ENCODE results near the gene STEEP1. TPM values are rescaled to one million over a fixed set of nuclear protein-coding genes. Genes with fewer than 3 reads are reported as not detected.
"Not testable (repeated sequence)": the region's sequence is repeated elsewhere in the genome, so short reads cannot be mapped to it uniquely, and the experiment has no call there.

The STEEP1 gene
- total RNA-seq, 2 donors from 2014 or later, result 21.3 to 23.8 TPM

- H3K36me3 Mint-ChIP-seq (ENCODE audit: low read depth), result no peaks in the 10 kb centered on the region
- no peaks in the 10 kb centered on the region for H3K9me3 ChIP-seq (ENCODE audit: control insufficient read depth, low read length, poor library complexity, severe bottlenecking)
- peaks cover 4% of the 10 kb centered on the region for H3K4me1 Mint-ChIP-seq
- no peak overlapping the region for H3K27ac Mint-ChIP-seq
- peak; percentile 53 for ATAC-seq
- no peak for DNase-seq
- H3K27me3 Mint-ChIP-seq, result no peaks in the 10 kb centered on the region
- H3K4me3 Mint-ChIP-seq, result no peak overlapping the region
These were observed 52.9 kb downstream of the STEEP1 start for GRCh38 chrX:119512146-119512800.

DNA sequence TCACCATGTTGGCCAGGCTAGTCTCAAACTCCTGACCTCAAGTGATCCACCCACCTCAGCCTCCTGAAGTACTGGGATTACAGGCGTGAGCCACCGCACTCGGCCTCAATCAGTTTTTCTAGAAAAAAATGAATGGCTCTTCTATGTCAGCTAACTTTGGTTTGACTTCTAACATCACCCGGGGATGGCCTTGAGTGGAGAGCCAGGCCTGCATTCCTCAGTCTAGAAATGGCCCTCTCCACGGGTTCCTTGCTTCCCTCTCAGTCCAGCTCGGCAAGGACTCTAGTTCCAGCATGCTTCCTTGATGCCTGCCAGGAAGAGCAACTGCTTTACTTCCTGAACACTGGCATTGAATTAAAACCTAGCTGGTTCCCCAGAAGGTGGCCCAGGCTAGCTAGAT is 58.0 kb downstream of the STEEP1 start:
- Mint-ChIP-seq H3K36me3 (ENCODE audit: low read depth) (no peaks in the 10 kb centered on the region), H3K27me3 (no peaks in the 10 kb centered on the region), H3K4me3 (no peak overlapping the region), H3K4me1 (peaks cover 3% of the 10 kb centered on the region), H3K27ac (no peak overlapping the region)
- no peaks in the 10 kb centered on the region for H3K9me3 ChIP-seq (ENCODE audit: control insufficient read depth, low read length, poor library complexity, severe bottlenecking)
- DNase-seq (no peak), ATAC-seq (no peak)

- peaks cover 6% of the 10 kb centered on the region for H3K4me1 Mint-ChIP-seq
- H3K9me3 ChIP-seq (ENCODE audit: control insufficient read depth, low read length, poor library complexity, severe bottlenecking), result no peaks in the 10 kb centered on the region
- no peak for ATAC-seq
- H3K27me3 Mint-ChIP-seq, result no peaks in the 10 kb centered on the region
- no peak overlapping the region for H3K4me3 Mint-ChIP-seq
- no peak overlapping the region for H3K27ac Mint-ChIP-seq
- no peaks in the 10 kb centered on the region for H3K36me3 Mint-ChIP-seq (ENCODE audit: low read depth)
- no peak for DNase-seq
These were observed 59.3 kb downstream of the STEEP1 start for GRCh38 chrX:119505945-119506344.

GRCh38 chrX:119505145-119505544 is 60.1 kb downstream of the STEEP1 start:
- H3K36me3 Mint-ChIP-seq (ENCODE audit: low read depth); H3K4me3 Mint-ChIP-seq; H3K27ac Mint-ChIP-seq; H3K27me3 Mint-ChIP-seq; H3K9me3 ChIP-seq (ENCODE audit: control insufficient read depth, low read length, poor library complexity, severe bottlenecking); DNase-seq; ATAC-seq; H3K4me1 Mint-ChIP-seq: not testable (repeated sequence)

DNA sequence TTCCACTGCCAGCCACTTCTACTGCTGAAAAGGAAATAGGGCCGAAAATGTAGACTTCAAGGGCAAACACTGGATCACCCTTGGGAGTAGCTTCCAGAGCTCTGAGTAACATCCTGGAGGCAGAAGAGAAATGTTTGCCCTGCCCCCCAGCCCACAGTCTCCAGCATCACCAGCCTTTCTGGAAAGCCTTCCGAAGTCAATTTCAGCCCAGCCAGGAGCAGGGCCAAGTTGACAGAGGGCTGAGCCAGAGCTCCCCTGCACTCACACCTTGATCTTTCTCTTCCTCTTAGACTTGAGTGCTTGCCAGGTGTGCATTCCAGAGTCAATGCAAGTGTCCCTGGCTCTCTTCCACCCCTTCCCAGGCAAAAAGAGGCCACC is 61.7 kb downstream of the STEEP1 start:
- Mint-ChIP-seq H3K27ac (no peak overlapping the region), H3K4me1 (peaks cover 6% of the 10 kb centered on the region), H3K27me3 (no peaks in the 10 kb centered on the region), H3K4me3 (no peak overlapping the region), H3K36me3 (ENCODE audit: low read depth) (no peaks in the 10 kb centered on the region)
- ATAC-seq, result no peak
- no peak for DNase-seq
- no peaks in the 10 kb centered on the region for H3K9me3 ChIP-seq (ENCODE audit: control insufficient read depth, low read length, poor library complexity, severe bottlenecking)

DNA sequence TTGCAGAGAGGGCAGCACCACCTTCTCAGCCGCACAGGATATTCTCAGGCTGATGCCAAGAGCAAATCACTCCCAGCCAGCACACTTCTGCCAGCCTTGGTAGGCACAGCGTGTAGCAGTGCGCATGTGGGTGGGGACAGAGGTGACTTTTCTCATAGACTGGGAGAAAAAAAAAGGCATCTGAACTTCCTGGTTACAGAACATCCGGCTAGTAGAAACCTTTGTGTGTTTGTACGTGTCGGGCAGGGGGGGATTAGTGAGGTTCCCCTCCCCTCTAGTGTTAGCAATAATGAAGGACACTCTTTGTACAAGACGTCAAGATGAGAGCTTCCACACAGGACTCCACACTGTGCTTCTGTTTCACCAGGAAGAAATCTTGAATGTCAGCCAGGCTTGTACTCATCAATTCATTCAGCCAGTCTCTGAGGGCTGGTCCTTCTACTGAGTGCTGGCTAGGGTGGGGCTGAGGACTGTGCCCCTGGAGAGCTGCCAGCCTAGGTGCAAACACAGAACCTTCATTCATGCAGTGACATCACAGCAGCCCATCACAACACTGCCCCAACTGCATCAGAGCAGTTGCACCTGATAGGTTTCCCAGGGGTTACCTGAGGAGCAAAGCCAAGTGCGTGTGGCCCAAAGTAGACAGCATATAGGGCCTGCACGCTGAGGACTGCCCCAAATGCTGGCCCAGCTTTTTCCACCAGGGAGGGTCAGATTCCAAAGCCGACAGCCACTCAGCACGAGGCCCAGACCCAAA is 62.3 kb downstream of the STEEP1 start:
- Mint-ChIP-seq H3K4me3 (no peak overlapping the region), H3K4me1 (peaks cover 6% of the 10 kb centered on the region), H3K27me3 (no peaks in the 10 kb centered on the region), H3K36me3 (ENCODE audit: low read depth) (no peaks in the 10 kb centered on the region), H3K27ac (no peak overlapping the region)
- DNase-seq (no peak), ATAC-seq (peak; percentile 88)
- H3K9me3 ChIP-seq (ENCODE audit: control insufficient read depth, low read length, poor library complexity, severe bottlenecking), result no peaks in the 10 kb centered on the region

DNA sequence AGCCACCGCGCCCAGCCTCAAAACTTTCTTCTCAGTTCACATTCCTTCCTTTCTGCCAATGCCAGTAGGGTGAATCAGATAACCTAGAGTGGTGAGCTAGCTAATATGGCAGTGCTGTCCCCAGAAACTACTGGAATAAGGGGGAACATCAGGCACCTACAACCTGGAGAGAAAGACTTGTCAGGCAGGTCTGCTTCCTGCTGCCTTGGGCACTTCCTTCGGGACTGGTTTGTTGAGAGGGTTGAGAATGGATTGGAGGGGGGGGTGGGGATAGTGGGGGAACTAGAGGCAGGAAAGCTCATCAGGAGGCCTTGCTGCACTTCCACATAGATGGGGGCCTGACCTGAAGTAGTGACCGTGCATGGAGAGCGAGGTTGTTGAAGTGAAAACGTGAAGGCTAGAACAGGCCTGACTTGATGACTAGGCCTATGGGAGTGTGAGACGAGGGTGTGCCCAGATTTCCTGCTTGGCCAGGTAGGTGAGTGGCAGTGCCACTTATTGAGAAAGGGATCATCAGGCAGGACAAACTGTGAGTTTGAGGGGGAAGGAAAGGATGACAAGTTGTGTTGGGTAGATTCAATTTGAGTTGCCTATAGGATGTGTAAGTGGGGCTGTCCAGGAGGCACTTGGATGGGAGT is 63.6 kb downstream of the STEEP1 start:
- Mint-ChIP-seq H3K4me1 (peaks cover 12% of the 10 kb centered on the region), H3K27me3 (no peaks in the 10 kb centered on the region), H3K4me3 (no peak overlapping the region), H3K36me3 (ENCODE audit: low read depth) (no peaks in the 10 kb centered on the region), H3K27ac (no peak overlapping the region)
- ATAC-seq (no peak), DNase-seq (no peak)
- H3K9me3 ChIP-seq (ENCODE audit: control insufficient read depth, low read length, poor library complexity, severe bottlenecking), result no peaks in the 10 kb centered on the region

DNA sequence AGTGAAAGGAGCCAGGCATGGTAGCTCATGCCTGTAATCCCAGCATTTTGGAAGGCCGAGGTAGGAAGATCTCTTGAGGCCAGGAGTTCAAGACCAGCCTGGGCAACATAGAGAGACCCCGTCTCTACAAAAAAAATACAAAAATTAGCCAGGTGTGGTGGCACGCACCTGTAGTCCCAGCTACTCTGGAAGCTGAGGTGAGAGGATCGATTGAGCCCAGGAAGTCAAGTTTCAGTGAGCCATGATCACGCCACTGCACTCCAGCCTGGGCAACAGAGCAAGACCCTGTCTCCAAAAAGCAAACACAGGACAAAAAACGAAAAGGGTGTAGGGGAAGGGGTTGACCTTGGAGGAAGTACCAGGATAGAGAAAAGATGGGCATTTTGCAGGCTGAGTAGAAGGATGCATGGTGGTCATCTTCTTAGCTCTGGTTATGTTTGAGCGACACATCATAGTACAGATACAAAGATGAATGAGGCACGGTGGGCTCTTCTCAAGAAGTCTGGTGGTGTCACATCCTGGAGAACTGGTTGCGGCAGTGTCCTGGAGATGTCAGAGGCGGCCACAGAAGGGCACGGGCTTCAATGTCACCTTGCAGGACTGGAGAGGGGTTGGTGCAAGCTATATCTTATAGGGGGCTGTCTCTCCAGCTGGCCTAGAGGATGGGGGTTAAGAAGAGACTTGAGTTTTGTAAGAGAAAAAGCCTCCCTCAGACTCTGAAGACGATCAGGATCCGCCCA is 65.0 kb downstream of the STEEP1 start:
- no peak for DNase-seq
- peak overlapping the region; percentile 49 for H3K27ac Mint-ChIP-seq

DNA sequence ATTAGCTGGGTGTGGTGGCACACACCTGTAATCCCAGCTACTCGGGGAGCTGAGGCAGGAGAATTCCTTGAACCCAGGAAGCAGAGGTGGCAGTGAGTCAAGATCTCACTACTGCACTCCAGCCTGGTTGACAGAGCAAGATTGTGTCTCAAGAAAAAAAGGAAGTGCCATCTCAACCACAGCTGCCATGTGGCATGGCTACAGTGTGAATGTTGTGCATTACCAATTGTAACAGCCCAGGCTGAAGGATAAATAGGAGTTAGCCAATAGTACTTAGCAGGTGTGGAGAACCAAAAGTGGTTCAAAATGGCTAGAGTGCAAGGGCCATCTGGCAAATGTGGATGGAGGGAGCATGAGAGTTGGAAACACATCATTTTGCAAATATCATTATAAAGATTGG is 68.0 kb downstream of the STEEP1 start:
- H3K27me3 Mint-ChIP-seq, result no peaks in the 10 kb centered on the region
- H3K36me3 Mint-ChIP-seq (ENCODE audit: low read depth), result no peaks in the 10 kb centered on the region
- peak overlapping the region; percentile 87 for H3K27ac Mint-ChIP-seq
- peaks cover 15% of the 10 kb centered on the region for H3K4me1 Mint-ChIP-seq
- H3K4me3 Mint-ChIP-seq, result no peak overlapping the region
- DNase-seq (no peak), ATAC-seq (no peak)
- no peaks in the 10 kb centered on the region for H3K9me3 ChIP-seq (ENCODE audit: control insufficient read depth, low read length, poor library complexity, severe bottlenecking)

More for the DNA sequence above, 65.0 kb downstream of the STEEP1 start:
- Mint-ChIP-seq H3K27me3 (no peaks in the 10 kb centered on the region), H3K4me3 (no peak overlapping the region), H3K4me1 (peaks cover 18% of the 10 kb centered on the region), H3K36me3 (ENCODE audit: low read depth) (no peaks in the 10 kb centered on the region)
- ATAC-seq, result no peak
- H3K9me3 ChIP-seq (ENCODE audit: control insufficient read depth, low read length, poor library complexity, severe bottlenecking), result no peaks in the 10 kb centered on the region

GRCh38 chrX:119495734-119496726 is 69.2 kb downstream of the STEEP1 start:
- Mint-ChIP-seq H3K27me3 (no peaks in the 10 kb centered on the region), H3K36me3 (ENCODE audit: low read depth) (no peaks in the 10 kb centered on the region), H3K4me1 (peaks cover 12% of the 10 kb centered on the region), H3K27ac (peak overlapping the region; percentile 87), H3K4me3 (no peak overlapping the region)
- DNase-seq (no peak), ATAC-seq (peak; percentile 76)
- H3K9me3 ChIP-seq (ENCODE audit: control insufficient read depth, low read length, poor library complexity, severe bottlenecking), result no peaks in the 10 kb centered on the region

GRCh38 chrX:119493851-119494495 is 71.2 kb downstream of the STEEP1 start:
- peaks cover 12% of the 10 kb centered on the region for H3K4me1 Mint-ChIP-seq
- H3K27ac Mint-ChIP-seq; H3K9me3 ChIP-seq (ENCODE audit: control insufficient read depth, low read length, poor library complexity, severe bottlenecking); ATAC-seq; DNase-seq; H3K36me3 Mint-ChIP-seq (ENCODE audit: low read depth); H3K4me3 Mint-ChIP-seq; H3K27me3 Mint-ChIP-seq: not testable (repeated sequence)

GRCh38 chrX:119492463-119492862 is 72.7 kb downstream of the STEEP1 start:
- Mint-ChIP-seq H3K4me1 (peaks cover 12% of the 10 kb centered on the region), H3K27me3 (no peaks in the 10 kb centered on the region), H3K4me3 (no peak overlapping the region), H3K36me3 (ENCODE audit: low read depth) (no peaks in the 10 kb centered on the region), H3K27ac (no peak overlapping the region)
- DNase-seq (no peak), ATAC-seq (no peak)
- H3K9me3 ChIP-seq (ENCODE audit: control insufficient read depth, low read length, poor library complexity, severe bottlenecking), result no peaks in the 10 kb centered on the region

Data from T-helper 17 cell (primary cell).